ENCODE measurements around the gene MMP23B. TPM values are rescaled to one million over a fixed set of nuclear protein-coding genes. Genes with fewer than 3 reads are reported as not detected.
"Not testable (repeated sequence)": the region's sequence is repeated elsewhere in the genome, so short reads cannot be mapped to it uniquely, and the experiment has no call there.

MMP23B gene
- total RNA-seq (2014; rRNA removed; shearing (Covaris generic)), result not detected in 2 replicates

DNA sequence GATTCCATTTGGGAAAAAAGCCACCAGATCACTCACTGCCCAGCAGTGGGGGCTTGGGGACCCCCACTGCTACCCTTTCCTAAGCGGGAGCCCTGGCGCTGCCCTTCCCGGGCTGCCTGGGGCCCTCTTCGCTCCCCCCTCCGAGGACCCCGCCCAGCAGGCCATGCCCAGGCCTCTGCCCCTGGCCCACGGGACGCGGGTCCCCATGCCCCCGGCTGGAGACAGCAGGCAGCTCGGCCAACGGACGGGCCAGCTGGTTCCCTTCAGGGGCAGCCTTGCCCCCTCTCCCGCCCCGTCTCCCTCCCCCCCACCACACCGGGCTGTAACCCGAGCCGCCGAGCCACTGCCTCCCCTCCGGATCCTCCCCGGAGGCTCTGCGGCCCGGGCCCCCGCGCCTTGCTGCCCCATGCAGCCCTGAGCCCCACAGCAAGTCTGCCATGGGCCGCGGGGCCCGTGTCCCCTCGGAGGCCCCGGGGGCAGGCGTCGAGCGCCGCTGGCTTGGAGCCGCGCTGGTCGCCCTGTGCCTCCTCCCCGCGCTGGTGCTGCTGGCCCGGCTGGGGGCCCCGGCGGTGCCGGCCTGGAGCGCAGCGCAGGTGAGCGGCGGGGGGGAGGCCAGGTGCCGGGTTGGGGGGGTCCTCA is at the start of gene MMP23B:
TSS of gene MMP23B (plus strand) at position 392 of the 639 bp plus-strand sequence. CDS start at position 438, 46 bp downstream.
- peak; percentile 2 for DNase-seq (ENCODE audit: low spot score)

DNA sequence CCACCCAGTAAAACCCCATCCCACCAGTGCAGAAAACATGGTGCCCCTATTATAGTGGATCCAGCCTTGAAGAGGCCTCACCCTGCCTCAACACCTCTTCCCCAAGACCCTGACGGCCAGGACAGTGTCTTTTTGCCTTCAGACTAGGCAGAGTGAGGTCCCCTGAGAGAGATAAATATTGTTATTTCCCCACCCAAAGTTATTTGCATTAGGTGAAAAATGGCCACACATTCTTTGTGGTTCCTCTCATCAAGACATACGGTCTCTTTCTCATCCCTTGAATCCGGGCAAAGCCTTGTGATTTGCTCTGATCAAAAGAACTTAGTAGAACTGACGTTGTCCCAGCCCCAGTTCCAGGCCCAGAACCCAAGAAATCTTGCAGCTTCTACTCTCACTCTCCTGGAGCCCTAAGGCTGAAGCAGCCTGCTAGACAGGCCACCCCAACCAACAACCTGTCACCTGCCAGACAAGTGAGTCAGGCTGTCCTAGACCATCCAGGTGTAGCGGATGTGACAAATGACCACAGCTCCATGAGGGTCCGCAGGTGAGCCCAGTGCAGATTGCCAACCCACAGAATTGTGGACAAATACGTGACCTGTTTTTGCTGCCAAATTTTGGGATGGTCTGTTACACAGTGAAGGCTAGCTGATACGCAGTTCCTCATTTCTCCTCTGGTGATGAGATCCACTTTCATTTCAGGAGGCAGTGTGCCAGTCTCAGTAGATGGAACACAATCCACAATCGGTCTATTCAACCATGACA is 49.2 kb upstream of the MMP23B start:
- no peak for DNase-seq (ENCODE audit: low spot score)

DNA sequence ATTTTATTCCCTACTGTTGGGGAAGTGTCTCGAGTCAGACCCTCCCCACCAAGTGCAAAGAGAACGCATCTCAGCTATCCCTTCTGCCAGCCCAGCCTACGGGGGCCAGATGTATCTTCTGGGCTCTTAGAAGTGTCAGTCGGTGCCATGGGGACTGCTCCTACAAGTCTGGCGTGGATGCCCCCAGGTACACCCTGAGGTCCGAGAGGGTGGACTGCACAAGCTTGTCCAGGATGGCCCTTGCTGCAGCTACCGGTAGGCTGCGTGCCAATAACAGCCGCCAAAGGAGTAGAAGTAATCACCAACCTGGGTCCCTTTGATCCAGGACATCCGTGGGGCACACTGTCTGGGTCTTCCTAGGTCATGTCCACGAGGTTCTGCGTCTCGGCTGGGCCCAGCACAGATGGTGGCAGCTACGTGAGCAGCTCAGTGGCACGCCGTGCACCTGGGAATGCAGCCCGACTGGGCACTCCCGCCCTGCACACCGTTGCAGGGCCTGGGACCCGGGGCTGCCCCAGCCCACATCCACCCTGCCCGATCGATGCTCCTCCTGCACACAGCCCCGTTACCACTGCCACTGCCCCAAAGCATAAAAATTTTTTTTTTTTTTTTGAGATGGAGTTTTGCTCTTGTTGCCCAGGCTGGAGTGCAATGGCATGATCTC is 48.5 kb upstream of the MMP23B start:
- no peak for DNase-seq (ENCODE audit: low spot score)

DNA sequence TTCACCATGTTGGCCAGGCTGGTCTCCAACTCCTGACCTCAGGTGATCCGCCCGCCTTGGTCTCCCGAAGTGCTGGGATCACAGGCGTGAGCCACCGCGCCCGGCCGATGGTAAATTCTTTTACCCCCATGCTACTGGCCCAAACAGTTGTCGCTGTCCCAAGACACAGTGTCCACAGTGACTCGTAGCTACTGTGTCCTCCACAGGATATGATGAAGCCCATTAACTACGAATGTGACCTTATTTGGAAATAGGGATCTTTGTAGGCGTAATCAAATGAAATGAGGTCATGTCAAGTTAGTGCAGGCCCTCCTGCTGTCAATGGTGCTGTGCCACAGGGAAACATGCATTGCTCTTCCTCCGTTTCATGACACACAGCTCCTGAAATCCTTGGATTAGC is 40.5 kb upstream of the MMP23B start:
- DNase-seq (ENCODE audit: low spot score), result peak; percentile 50

DNA sequence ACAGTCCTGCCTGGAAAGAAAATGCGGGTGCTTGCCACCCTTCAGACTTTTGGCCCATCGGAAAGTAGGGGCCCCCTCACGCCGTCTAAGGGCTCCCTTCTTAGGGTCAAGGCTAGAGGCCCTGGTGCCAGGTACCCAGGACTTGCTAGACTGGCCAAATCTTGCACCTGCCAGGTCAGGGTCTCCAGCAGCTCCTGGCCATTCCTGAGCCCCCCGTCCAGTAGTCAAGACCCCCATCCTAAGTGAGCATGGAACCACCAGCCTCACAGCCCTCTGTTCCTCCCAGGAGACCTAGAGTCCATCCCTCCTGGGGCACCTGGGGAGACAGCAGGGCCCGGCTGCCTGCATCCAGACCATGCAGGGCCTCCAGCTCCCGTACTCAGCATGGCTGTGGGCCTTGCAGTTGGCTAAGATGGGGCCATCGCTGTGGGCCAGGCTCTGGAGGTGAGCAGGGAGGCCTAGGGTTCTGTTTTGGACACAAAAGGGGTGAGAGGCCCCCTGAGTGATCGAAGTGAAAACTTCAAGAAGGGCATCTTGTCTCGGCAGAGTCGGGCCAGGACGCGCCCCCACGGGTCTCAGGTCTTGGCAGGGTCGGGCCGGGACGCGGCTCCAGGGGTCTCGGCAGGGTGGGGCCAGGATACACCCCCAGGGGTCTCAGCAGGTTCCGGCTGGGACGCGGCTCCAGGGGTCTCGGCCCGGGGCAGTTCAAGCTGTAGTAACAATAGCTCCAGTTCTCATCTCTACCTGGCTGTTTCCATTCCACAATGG is 38.0 kb upstream of the MMP23B start:
- DNase-seq (ENCODE audit: low spot score), result peak; percentile 2

DNA sequence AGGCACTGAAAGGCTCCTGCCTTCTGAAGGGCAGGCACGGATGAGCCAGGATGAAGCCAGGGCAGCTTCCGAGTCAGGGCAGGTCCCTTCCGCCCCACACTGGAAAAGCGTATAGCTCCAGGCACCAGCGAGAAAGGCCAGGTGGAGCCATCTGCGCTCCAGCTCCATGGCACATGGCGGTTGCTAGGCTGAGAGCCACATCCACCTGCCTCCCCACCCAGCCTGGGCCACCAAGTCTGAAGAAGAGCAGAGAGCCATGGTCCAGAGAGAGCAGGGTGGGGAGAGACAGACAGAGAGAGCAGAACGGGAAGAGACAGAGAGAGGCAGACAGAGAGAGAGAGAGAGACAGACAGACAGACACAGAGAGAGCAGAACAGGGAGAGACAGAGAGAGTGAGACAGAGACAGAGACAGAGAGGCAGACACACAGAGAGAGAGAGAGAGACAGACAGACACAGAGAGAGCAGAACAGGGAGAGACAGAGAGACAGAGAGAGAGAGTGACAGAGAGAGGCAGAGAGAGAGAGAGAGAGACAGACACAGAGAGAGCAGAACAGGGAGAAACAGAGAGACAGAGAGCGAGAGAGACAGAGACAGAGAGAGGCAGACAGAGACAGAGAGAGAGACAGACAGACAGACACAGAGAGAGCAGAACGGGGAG is 37.2 kb upstream of the MMP23B start:
- DNase-seq (ENCODE audit: low spot score), result peak; percentile 26

DNA sequence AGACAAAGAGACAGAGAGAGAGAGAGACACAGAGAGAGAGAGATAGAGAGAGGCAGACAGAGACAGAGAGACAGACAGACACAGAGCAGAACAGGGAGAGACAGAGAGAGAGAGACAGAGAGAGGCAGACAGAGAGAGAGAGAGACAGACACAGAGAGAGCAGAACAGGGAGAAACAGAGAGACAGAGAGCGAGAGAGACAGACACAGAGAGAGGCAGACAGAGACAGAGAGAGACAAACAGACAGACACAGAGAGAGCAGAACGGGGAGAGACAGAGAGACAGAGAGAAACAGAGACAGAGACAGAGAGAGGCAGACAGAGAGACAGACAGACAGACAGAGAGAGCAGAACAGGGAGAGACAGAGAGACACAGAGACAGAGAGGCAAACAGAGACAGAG is 36.6 kb upstream of the MMP23B start:
- DNase-seq (ENCODE audit: low spot score), result not testable (repeated sequence)

DNA sequence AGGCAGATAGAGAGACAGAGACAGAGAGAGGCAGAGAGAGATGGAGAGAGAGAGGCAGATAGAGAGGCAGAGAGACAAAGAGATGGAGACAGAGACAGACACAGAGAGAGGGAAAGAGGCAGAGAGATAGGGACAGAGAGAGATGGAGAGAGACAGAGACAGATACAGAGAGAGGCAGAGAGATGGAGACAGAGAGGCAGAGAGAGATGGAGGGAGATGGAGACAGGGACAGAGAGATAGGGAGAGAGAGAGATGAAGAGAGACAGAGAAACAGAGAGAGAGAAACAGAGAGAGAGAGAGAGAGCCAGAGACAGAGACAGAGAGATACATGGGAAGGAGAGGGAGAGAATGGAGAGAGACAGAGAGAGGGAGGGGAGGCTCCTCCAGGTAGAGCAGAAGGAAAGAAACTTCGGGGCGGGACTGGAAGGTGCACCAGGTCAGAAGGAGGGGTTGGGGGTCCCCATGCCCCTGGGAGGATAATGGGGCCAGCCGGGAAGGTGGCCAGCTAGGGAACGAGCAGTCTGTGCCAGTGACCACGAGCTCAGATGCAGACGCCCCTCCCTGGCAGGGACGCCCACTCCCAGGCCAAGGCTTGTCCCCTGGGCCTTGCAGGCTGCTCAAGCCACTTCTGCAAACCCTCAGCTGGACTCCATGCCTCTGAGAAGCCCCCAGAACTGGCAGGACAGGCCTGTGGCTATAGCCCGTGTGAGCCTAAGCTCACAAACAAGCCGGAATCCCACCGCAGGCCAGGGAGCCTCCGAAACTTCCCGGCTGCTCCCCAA is 35.3 kb upstream of the MMP23B start:
- peak; percentile 5 for DNase-seq (ENCODE audit: low spot score)

DNA sequence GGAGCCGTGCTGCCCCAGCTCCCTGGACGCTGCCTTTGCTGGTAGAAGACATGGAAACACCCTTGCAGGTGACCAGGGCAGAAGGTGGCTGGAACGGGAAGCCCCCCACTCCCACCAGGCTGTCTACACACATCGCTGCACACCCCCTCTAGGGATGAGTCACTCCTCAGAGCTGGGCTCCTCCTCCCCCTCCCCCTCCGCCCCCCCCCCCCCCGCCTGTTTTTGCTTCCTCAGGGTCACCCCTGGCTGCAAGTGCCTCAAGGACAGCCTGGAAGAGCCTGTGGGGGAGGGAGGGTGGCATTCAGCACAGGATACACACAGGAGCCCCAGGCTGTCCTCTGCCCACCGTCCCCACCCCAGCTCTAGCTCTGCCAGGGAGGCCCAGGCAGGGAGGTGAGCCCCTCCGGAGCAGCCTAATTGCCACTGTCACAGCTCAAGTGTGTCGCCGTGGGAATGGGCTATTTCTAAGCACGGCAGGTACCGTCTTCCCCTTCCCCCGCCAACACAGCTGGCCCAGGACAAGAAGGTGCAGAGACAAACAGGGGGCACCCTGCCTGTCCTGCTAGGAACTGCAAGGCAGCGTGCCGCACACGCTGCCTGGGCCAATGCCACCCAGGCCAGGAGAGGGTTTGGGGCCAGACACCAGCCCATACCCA is 34.6 kb upstream of the MMP23B start:
- DNase-seq (ENCODE audit: low spot score), result no peak

DNA sequence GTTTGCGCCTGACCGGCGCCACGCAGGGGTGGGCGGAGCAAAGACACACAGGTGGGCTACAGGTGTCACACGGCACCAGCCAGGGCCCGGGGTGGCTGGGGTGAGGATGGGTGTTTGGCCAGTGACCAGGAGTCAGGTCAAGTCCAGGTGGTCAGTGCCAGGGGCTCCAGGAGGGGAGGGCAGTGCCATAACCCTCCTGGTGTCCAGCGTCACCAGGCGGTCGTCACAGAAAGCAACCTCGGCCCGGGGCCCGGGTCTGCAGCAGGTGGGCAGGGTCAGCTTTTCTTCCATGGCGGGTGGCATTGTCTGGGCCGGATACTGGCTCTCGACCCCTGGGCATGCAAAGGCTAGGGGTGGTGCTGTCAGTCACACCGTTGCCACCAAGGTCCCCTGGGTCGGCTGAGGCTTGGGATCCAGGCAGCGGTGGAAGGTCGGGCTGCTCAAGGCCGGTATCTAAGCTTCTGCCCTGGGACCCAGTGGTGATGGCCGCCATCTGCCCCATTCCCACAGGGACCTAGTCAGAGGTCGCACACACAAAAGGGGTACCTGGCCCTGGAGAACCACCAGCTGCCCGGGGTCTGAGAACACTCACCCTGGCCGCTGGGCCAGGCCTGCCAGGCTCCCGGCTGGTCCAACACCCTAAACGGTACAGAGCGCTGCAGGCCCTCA is 33.8 kb upstream of the MMP23B start:
- no peak for DNase-seq (ENCODE audit: low spot score)

DNA sequence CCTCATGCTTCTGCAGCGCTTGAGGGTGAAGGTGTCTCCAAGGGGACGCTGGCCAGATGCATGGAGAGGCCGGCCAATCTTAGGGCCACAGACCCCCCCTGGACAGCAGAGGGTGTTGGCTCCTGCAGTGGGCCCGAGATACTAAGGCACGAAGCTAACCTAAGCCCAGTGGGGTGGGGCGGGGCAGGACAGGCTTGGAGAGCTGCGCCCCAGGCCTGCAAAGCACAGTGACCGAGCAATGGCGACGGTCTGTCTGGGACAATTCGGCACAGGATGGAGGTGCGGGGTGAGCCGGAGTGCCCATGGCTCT is 33.3 kb upstream of the MMP23B start:
- no peak for DNase-seq (ENCODE audit: low spot score)

DNA sequence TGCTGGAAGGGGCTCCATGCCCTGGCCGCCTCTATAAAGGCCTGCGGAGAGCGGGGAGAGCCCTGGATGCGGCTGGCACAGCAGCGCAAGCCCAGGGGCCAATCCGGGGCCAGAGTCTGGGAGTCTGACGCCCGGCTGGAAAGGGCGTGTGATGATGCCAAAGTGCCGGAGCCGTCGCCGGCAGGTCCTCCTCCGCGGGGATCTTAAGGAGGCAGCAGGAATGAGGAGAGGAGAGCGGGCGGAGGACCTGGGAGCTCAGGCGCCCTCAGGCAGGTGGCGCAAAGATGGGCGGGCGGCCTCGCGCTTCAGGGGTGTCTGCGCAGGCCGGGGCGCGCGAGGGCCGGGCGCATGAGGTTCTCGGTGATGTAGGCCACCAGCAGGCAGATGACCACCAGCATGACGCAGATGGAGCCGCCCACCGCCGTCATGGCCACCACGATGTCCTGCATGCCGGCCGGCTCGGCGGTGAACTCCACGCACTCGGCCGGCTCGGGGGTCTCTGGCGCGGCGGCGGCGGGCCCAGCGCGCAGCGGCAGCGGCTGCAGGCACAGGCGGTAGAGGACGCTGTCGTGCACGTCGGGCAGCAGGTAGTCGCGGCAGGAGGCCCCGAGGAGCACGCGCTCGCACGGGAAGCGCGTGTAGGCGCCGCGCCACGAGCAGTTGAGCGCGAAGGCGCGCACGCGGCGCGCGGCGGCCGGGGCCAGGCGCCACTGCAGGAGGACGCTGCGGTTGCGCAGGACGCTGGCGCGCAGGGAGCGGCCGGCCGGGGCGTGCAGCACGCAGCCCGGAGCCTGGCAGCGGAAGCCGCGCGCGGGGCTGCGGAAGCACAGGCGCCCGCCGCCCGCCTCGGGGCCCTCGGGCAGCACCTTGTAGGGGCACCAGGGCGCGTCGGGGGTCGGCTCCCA is 32.7 kb upstream of the MMP23B start:
- DNase-seq (ENCODE audit: low spot score), result no peak

DNA sequence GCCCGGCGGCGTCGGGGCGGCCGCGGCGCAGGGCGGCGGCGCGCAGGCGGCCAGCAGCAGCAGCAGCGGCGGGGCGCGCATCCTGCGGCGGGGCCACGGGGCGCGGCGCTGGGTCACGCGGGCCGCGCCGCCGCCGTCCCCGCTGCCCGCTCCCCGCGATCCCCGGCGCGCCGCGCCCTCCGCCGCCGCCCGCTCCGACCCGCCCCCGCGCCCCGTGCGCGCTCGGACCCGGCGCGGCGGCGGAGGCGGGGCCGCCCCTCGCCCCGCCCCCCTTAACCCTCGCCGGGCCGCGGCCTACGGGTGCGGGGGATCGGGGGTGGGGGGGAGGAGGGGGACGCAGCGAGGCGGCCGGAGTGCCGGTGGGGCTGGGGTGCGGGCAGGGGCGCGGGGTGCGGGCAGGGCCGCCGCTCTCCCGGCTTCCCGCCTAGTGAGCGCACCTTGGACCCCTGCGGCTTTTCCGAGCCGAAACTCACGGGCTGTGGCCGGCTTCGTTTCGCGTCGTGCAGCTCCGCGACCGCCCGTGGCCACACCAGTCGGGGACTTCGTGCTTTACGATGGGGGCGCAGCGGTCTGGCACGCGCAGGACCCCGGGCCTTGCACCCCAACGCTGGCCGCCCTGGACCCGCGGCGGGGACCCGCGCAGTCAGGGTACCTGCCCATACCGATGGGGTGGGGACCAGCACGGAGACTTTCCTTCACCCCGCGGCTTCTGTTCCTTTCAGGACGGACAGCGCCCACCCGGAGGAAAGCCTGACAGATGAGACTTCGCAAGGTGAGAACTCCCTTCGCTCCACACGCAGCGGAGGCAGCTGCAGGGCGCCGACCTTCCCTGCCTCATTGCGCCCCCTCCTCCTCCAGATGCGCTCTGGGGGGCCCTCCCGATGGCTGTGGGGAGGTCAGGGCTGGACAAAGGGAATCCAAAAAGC is 31.8 kb upstream of the MMP23B start, which contains the start of gene FNDC10:
TSS of gene FNDC10 (minus strand) at position 201 of the 926 bp plus-strand sequence. CDS start at position 81, 120 bp downstream.
- DNase-seq (ENCODE audit: low spot score), result no peak

DNA sequence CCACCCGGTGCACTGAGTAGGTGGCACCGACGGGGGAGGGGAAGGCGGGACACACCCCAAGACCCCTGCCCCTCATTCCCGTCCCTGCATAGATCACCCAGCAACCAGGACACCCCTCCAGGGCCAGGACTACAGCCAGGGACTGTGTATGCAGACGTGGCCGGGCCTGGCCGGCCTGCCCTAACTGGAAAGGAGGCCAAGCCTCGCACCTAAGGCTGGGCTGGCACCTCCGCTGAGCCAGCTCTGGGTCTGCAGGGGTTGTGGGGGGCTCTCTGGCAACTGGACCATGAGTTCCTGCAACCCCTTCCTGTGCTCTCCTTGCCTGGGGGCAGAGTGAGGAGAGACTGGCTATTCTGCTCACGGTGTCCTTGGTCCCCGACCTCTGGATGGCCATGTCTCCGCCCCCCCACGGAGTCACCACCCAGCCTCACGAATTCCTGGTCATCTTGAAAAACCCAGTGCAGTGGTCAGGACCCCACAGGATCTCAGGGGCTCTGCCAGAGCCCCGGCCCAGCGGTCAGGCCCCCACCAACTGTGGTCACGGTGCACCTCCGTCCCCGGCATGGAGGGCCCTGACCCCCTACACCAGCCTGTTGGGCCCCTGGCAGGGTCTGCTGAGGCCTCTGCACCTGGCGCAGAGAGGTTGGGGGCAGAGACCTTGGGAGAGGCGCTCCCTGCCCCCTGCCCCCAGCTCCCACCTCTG is 31.0 kb upstream of the MMP23B start:
- no peak for DNase-seq (ENCODE audit: low spot score)

DNA sequence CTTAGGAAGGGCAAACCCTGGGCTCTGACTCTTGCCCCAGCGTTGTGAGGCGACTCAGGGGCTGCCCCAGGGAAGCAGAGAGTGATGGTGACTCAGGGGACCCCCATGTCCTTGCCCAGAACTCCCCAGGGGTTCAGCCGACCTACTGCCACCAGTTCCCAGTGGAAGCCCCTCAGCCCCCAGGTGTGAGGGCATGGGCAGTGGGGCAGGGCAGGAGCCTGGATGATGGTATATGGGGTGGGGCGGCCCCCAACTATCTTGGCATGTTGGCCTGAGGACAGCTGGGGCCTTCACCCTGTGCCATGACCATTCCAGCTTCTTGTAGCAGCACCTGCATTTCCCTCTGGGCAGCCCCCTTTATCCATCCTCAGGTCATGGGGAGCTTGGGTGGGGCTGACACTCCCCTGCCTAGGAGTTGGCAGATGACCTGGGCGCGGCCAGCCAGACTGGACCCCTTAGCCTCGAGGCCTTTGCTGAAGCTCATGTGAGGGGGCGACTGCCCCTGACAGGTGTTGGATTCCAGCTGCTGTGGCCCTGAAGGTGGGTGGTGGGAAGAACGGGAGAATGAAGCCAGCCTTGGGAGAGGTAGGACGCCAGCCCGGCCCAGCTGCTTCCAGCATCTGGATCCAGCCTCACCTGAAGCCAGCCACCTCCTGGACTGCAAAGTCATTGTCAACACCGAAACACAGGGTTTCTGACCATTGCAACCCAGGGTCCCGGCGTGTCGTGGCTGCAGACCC is 30.2 kb upstream of the MMP23B start:
- no peak for DNase-seq (ENCODE audit: low spot score)

DNA sequence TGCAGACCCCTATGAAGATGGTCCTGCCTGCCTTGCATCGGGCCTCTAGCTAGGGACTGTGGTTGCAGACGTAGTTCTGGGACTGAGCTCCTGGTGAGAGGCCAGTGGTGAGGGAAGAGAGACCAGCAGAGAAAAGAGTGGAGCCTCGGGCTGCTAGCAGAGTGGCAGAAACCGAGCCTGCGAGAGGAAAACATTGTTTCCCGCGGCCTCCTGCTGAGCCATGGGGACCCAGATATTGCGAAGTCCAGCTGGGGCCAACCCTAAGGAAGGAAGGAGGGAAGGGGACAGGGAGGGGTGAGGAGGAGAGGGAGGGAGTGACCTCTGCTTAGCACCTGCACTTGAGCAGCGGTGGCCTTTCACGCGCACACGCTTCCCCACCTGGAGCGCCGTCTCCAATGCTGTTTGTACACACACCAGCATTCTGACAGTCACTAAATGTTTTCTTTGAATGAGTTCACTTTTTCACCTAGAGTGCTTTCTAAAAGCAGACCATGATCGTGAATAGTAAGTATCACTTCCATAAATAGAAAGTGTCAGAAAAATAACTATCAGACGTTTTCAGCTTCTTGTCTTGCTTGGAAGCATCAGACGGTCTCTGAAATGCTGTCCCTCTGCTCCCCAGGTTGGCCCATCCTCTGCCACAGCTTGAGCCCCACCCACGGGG is 29.5 kb upstream of the MMP23B start:
- no peak for DNase-seq (ENCODE audit: low spot score)

All from H4 (cell line).